Nucleus accumbens (tissue), 56 donors: ENCODE data around the gene CLGN.
A peak's percentile ranks its signal among the peaks of the same experiment; 100 is the strongest.

Experiments
- DNase-seq, 56 donors: peaks; one replicate each; lab custom pipeline; 2025; lab: John Stamatoyannopoulos, UW

Gene CLGN

GRCh38 chr4:140388015-140388414 lies 39.4 kb downstream of the CLGN start:
- DNase-seq, result no peak

DNA sequence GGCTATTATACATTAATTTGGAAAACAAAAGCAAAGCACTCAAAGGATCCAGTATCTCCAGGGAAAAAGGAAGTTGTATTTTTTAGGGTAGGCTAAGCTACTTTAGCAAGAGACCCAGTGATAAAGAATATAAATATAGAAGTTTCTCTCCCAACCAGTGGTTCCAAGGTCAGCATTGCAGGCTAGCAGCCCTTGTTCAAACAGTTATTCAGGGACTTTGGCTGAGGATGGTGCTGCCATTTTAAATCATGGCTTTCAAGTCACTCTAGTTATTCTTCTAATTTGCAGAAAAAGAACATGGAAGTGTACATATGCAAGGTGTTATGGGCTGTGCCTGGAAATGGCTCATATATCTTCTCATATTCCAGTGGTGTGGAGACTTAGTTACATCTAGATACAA lies 44.7 kb downstream of the CLGN start:
- no peak for DNase-seq

DNA sequence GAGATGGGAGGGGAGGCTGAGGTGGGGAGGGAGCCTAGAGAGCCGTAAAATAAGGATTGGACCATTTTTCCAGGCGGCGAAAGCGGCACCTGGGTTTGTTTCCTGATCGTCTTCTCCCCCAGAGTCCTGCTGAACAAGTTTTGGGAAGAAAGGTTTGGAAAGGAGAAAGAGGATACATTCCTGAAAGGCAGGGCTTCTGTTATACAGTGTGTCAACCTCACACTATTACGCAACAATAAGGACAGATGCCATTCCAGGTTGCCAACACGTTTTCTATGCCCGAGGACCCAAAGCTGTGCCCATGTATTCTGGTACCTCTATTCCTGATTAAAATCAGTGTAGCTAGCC lies 53.3 kb downstream of the CLGN start:
- no peak for DNase-seq

GRCh38 chr4:140373328-140374129 lies 53.9 kb downstream of the CLGN start, which contains the start of gene SCOC:
Gene SCOC (plus strand): TSS chr4:140373646. CDS start chr4:140379171, 5,525 bp downstream.
- DNase-seq, result peak; percentile 77 to 100 (median 99)

DNA sequence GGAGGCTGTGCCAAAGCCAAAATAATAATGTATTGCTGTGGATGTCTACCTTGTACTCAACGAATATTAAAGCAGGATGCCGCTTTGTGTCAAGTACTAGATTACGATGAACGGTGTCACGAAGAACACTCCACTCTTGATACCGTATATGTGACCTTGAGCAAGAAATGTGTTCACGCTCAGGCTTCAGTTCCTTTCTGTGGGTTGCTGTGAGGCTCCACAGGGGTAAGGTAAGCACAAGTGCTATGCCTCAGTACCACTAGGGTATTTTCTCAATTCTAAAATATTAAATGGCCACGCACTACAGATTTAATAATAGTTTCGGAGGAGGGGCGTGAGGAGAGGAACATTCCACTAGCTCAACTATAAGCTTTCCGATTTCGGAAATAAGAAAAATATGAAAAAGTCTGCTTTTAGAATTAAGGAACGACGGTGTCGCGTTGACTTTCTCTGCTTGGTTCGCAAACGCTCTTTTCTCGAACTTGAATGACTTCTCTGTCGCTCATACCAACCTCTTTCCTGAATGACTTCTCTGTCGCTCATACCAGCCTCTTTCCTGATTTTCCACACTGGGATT lies 54.6 kb downstream of the CLGN start:
- peak in 5 of 56 donors; percentile 13 to 40 (median 28) for DNase-seq

GRCh38 chr4:140368686-140369085 lies 58.8 kb downstream of the CLGN start:
- DNase-seq, result no peak

GRCh38 chr4:140367738-140368137 lies 59.7 kb downstream of the CLGN start:
- no peak for DNase-seq

- DNase-seq, result no peak
Measured at GRCh38 chr4:140363558-140363957, 63.9 kb downstream of the CLGN start.

- DNase-seq, result no peak
Measured at GRCh38 chr4:140363051-140363450, 64.4 kb downstream of the CLGN start.

DNA sequence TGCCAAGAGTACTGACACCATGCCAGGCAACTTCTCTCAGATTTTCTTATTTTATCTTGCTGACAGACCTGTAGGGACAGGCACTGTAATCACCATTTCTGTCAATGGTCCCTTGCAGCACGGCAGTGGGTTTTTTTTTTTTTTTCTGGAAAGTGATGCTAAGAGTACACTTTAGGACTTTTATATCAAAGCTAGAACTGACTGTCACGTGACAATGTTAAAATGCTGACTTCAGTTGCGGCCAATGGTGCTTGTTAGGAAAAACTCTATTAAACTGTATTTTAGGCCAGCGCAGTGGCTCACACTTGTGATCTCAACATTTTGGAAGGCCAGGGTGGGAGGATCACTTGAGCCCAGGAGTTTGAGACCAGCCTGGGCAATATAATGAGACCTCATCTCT lies 66.3 kb downstream of the CLGN start:
- DNase-seq, result no peak

DNA sequence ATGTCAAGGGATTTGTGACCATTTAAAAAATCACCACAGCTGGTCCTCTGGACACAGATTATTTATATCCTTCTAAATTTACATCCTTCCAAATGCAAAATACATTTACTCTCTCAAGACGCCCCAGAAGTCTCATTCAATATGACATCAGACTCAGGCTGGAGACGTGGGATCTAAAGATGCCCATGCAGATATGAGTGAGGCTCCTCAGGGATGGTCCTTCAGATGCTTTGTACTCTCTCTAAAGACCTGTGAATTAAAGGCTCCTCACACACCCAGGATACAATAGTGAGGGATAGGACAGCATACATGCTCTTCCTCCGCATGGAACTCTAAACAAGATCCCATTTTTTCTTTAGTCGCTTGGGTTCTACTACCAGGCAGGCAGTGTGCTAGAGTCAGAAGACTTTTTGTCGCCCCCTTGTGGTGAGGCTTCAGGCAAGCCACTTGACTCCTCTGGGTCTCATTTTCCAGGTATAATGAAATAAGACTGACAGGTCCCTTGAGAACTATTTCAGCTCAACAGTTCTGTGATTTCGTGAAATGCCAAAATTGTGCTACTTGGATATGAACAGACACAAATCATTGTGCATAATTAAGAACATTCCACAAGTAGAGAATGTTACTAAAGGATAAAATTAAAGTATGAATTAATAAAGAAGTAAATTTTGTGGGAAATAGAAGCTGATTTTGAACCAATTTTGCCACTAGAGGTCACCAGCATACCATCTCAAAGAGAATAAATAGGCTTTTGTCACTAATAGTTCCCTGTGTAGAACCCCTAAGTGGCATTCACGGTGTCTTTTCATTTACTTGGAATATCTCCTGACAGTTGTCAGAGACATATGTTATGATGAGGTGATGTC lies 67.7 kb downstream of the CLGN start:
- DNase-seq, result peak in 42 of 56 donors; percentile 3 to 83 (median 33)

- DNase-seq, result no peak
Measured at GRCh38 chr4:140358281-140358680, 69.2 kb downstream of the CLGN start.

GRCh38 chr4:140357868-140358267 lies 69.6 kb downstream of the CLGN start:
- DNase-seq, result no peak

DNA sequence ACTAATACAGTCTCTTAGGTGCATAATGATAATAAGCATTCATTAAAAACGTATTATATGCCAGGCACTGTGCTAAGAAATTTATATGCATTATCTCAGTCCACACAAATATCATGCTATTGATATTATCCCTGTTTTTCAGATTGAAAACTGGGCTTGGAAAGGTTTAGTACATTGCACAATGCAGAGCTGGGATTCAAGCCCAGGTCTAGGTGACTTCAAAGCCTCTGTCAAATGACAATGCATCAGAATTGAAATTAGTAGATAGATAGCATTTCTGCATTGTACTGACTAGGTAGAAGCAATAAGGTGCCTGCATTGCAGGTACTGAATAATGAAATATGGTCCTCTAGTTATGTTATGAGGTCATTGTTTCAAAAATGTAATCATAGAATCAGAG lies 72.2 kb downstream of the CLGN start:
- DNase-seq, result no peak

DNA sequence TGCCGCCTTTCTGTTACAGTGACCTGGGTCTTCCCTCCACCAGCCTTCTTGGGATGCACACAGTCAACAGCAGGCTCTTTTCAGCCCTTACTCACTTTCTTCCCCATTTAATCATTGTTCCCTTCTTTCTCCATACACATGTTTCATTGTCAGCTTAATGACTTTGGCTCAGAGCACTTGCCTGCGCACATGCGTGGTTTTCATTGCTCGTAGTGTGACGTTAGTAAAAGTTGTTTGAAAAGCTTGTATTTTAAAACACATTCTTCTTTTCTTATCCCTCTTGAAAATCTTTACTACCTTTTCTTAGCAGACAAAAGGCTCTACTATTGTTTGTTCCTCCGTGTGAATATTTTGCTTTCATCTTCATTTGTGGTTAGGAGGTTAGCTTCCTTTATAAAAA lies 73.7 kb downstream of the CLGN start:
- DNase-seq, result no peak

- DNase-seq, result peak in 44 of 56 donors; percentile 7 to 58 (median 24)
Measured at GRCh38 chr4:140351093-140352075, 76.1 kb downstream of the CLGN start.

DNA sequence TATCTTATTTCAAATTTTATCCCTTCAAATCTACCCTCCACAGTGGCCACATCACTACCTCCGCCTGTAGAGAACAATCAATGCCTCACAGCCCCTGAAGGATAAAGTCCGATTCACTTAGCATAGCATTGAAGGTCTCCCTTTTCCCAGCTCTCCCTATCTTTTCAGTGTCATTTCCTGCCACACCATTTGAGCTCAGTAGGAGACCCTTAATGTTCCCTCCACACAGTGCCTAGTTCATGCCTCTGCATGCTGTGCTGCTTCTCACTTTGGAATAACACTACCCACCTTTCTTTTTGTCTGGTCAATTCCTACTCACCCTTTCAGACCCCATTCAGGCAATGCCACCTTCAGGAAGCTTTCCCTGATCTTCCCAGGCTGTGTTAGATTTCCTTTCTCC lies 77.6 kb downstream of the CLGN start:
- no peak for DNase-seq

GRCh38 chr4:140346136-140346535 lies 81.3 kb downstream of the CLGN start:
- DNase-seq, result peak in 32 of 56 donors; percentile 3 to 49 (median 19)

GRCh38 chr4:140344621-140345020 lies 82.8 kb downstream of the CLGN start:
- peak in 37 of 56 donors; percentile 3 to 78 (median 39) for DNase-seq

DNA sequence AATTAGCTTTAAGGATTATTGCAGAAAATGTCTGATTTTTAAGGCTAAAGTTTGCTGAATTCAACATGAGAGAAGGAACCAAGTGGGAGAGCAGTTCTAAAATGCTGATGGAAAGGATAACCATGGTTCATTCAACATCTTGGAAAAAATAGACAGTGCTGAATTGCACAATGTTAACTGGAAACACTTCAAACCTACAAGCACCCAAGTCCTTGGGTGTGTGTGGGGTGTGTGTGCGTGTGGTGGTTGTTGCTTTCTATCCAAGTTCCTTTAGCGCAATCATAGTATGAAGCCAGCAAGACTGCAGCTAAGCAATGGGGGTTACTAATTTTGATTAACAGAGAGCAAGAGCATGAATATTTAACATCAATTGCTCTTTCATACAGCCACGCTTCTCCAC lies 83.3 kb downstream of the CLGN start:
- DNase-seq, result peak in 3 of 56 donors; percentile 13 to 26 (median 22)
